K562 (cell line): ENCODE data around the gene ARRDC5. TPM values are rescaled to one million over a fixed set of nuclear protein-coding genes. Genes with fewer than 3 reads are reported as not detected.

Experiments used
- ATAC-seq: fragments of 200-7000 bp; cut with Tn5 transposase; 3 replicates; pipeline ENCODE4 v1.9.1; 2020; ENCODE audit warnings: moderate library complexity
- BruUV-seq: library from RNA; stranded (reverse); fragments of 400-500 nt; replicated peaks from 2 replicates; lab custom pipeline; 2021; lab: Mats Ljungman, UMichigan
- CTCF ChIA-PET: fragments of 300-600 bp; formaldehyde crosslinking; extraction: SDS; loops from one replicate; lab custom pipeline; 2021; ENCODE audit warnings: low intra/inter-chr PET ratio; lab: Yijun Ruan, JAX
- POLR2A ChIA-PET: fragments of 300-600, 350-650 bp; sonication (Branson Sonifier 250); formaldehyde crosslinking; extraction: SDS; loops from one replicate; lab custom pipeline; 2021; ENCODE audit warnings: antibody characterized with exemption, inconsistent platforms; lab: Yijun Ruan, JAX
- DNase-seq, 4 experiments: peaks; one replicate each; pipeline versions ENCODE4 v3.0.0 to v3.0.0-alpha.2; 2011 to 2018; ENCODE audit warnings: low spot score in 3 of 4, mixed read lengths in 3 of 4; ENCODE audit errors: extremely low read depth in 1 of 4
- FAIRE-seq: peaks from 2 replicates; lab custom pipeline; 2011; peaks lifted over from hg19 to GRCh38; lab: Jason Lieb, UNC
- H2AFZ ChIP-seq: 2 replicates; pipeline ENCODE4 v1.6.0; 2011; ENCODE audit warnings: low read depth, low read length, control low read depth, inconsistent platforms
- H3K27ac ChIP-seq: fragments of 200-600 bp; 3 replicates; pipeline ENCODE4 v1.8.0; 2011; ENCODE audit warnings: low read depth, mild to moderate bottlenecking, control low read depth, inconsistent platforms, low read length, moderate library complexity, mixed read lengths; ENCODE audit errors: extremely low read depth
- H3K27me3 ChIP-seq, 2 experiments: fragments of 300-600 bp in 1 of 2; 2 replicates in 1 of 2; 3 replicates in 1 of 2; pipeline versions ENCODE4 v1.6.0 to v1.8.0; 2011; ENCODE audit warnings: inconsistent platforms in 2 of 2, low read length in 2 of 2, mild to moderate bottlenecking in 1 of 2, mixed read lengths in 1 of 2, moderate library complexity in 1 of 2; ENCODE audit not compliant: control insufficient read depth in 2 of 2, insufficient read depth in 2 of 2
- H3K36me3 ChIP-seq: fragments of 300-600 bp; 3 replicates; pipeline ENCODE4 v1.8.0; 2011; ENCODE audit warnings: mild to moderate bottlenecking, low read length, inconsistent platforms; ENCODE audit not compliant: control insufficient read depth, insufficient read depth
- H3K4me1 ChIP-seq, 2 experiments: fragments of 200-600 bp in 1 of 2; replicated peaks in 1 of 2; 2 replicates in 1 of 2; 3 replicates in 1 of 2; pipeline versions ENCODE4 v1.5.1 to v1.8.0; 2011; ENCODE audit warnings: inconsistent platforms in 2 of 2, low read length in 2 of 2, mild to moderate bottlenecking in 1 of 2, mixed read lengths in 1 of 2, moderate library complexity in 1 of 2; ENCODE audit not compliant: control insufficient read depth in 2 of 2, insufficient read depth in 2 of 2
- H3K4me2 ChIP-seq: 2 replicates; pipeline ENCODE4 v1.6.1; 2011; ENCODE audit warnings: low read length, control low read depth, inconsistent platforms, mixed read lengths; ENCODE audit not compliant: insufficient read depth
- H3K4me3 ChIP-seq: fragments of 200-600 bp; sonication (generic), shearing (Covaris generic); 2 replicates; pipeline ENCODE4 v1.5.1; 2016; ENCODE audit warnings: control low read depth, inconsistent platforms
- H3K79me2 ChIP-seq: fragments of 200-600 bp; 3 replicates; pipeline ENCODE4 v1.8.0; 2011; ENCODE audit warnings: low read length, inconsistent platforms; ENCODE audit not compliant: control insufficient read depth, insufficient read depth
- H3K9ac ChIP-seq, 2 experiments: 2 replicates each; pipeline versions ENCODE4 v1.6.0 to v1.6.1; 2011; ENCODE audit warnings: low read depth in 2 of 2, low read length in 2 of 2, control low read depth in 1 of 2, inconsistent platforms in 1 of 2, mild to moderate bottlenecking in 1 of 2, mixed read lengths in 1 of 2; ENCODE audit not compliant: insufficient read depth in 1 of 2
- H3K9me1 ChIP-seq: one replicate; pipeline ENCODE4 v1.6.0; 2011; ENCODE audit warnings: inconsistent platforms, mild to moderate bottlenecking, low read length, moderate library complexity; ENCODE audit not compliant: control insufficient read depth, insufficient read depth
- H3K9me3 ChIP-seq: replicated peaks from 2 replicates; pipeline ENCODE4 v1.5.1; 2011; ENCODE audit warnings: low read depth, low read length, inconsistent platforms; ENCODE audit not compliant: control insufficient read depth, insufficient read depth
- H4K20me1 ChIP-seq: replicated peaks from 2 replicates; pipeline ENCODE4 v1.6.1; 2011; ENCODE audit warnings: low read length, inconsistent platforms, mixed read lengths; ENCODE audit not compliant: control insufficient read depth, insufficient read depth
- ATF2 ChIP-seq: sonication (generic); formaldehyde crosslinking; IDR thresholded peaks from 2 replicates; pipeline ENCODE4 v1.8.1; 2022; ENCODE audit warnings: missing genetic modification reagents
- KDM1A ChIP-seq, 2 experiments: fragments of 450-650 bp; IDR thresholded peaks; 2 replicates each; pipeline ENCODE4 v1.6.1; 2016; ENCODE audit warnings: mild to moderate bottlenecking in 2 of 2
- L3MBTL2 ChIP-seq: fragments of 450-650 bp; IDR thresholded peaks from 2 replicates; pipeline ENCODE4 v1.6.1; 2016; ENCODE audit warnings: mild to moderate bottlenecking, moderate library complexity
- SMARCA5 ChIP-seq: fragments of 450-650 bp; IDR thresholded peaks from 2 replicates; pipeline ENCODE4 v1.6.1; 2016
- SMARCE1 ChIP-seq: fragments of 450-650 bp; IDR thresholded peaks from 2 replicates; pipeline ENCODE4 v1.7.1; 2016; ENCODE audit warnings: mild to moderate bottlenecking
- STAT5A ChIP-seq: IDR thresholded peaks from 2 replicates; pipeline ENCODE4 v1.6.1; 2012; ENCODE audit warnings: low read length, inconsistent platforms, borderline replicate concordance
- whole genome bisulfite sequencing: fragments of 100-300 bp; shearing (Covaris generic); methylation state at CpG from one replicate; pipeline ENCODE4 v1.1.6; 2016; ENCODE audit warnings: low coverage, mixed read lengths; ENCODE audit not compliant: insufficient coverage; ENCODE audit errors: missing lambda C conversion rate; 5-methylcytosine and 5-hydroxymethylcytosine counted together
- in situ Hi-C: fragments of 300-500 bp; cut with MboI; formaldehyde crosslinking; loops from 4 replicates; pipeline ENCODE4 v1.15.0; 2018; ENCODE audit warnings: inconsistent platforms, mixed read lengths
- intact Hi-C: fragments of 100-400 bp; cut with micrococcal nuclease; formaldehyde crosslinking; loops from 2 replicates; pipeline ENCODE4 v1.14.2; 2022
- polyA plus RNA-seq, 8 experiments: library from polyadenylated mRNA; depleted of rRNA in 4 of 8; stranded (reverse) in 5 of 8; unstranded in 3 of 8; fragments of >200 nt; fragmentation: Nextera tagmentation in 2 of 8; fragmentation: Illumina TruSeq in 1 of 8; extraction: Ambion mirVana in 2 of 8; extraction: Trizol in 1 of 8; gene quantifications; 2 replicates each; pipeline versions ENCODE4 v1.2.1 to v1.2.3, GENCODE V29; 2011 to 2014; ENCODE audit warnings: inconsistent platforms in 1 of 8, missing spikeins in 1 of 8
- total RNA-seq, 7 experiments: library from RNA; depleted of rRNA in 6 of 7; stranded (reverse); fragments of >200 nt in 6 of 7; fragmentation: Illumina TruSeq in 2 of 7; extraction: Trizol in 2 of 7; gene quantifications; 2 replicates each; pipeline versions ENCODE4 v1.2.1 to v1.2.3, GENCODE V29; 2011 to 2021; ENCODE audit warnings: low replicate concordance in 1 of 7
- TF ChIP-seq, protein P1 (sequence below), 2 experiments: fragments of 450-650 bp; conservative IDR thresholded peaks; 2 replicates each; pipeline ENCODE4 v1.6.1; 2017; ENCODE audit warnings: mild to moderate bottlenecking in 2 of 2, moderate library complexity in 2 of 2
- TF ChIP-seq, protein P2 (sequence below): fragments of 250-450 bp; sonication (Bioruptor Pico); IDR thresholded peaks from 2 replicates; pipeline ENCODE4 v1.8.0; 2021; ENCODE audit warnings: moderate library complexity, mild to moderate bottlenecking, inconsistent platforms
- TF ChIP-seq, protein P3 (sequence below): sonication (generic); formaldehyde crosslinking; IDR thresholded peaks from 2 replicates; pipeline ENCODE4 v1.8.0; 2022; ENCODE audit warnings: missing genetic modification reagents, mild to moderate bottlenecking, moderate library complexity, borderline replicate concordance
- TF ChIP-seq, protein P4 (sequence below): fragments of 450-650 bp; IDR thresholded peaks from 2 replicates; pipeline ENCODE4 v1.6.1; 2014; ENCODE audit warnings: low read depth, mild to moderate bottlenecking, moderate library complexity, borderline replicate concordance

Gene ARRDC5
- total and polyA plus RNA-seq, 9 of the 15 experiments (the other 6 are each of a cell fraction or from before 2014, with no cell fraction given), result not detected

GRCh38 chr19:4911786-4912672 lies 9.3 kb upstream of the ARRDC5 start:
- peak overlapping the region; percentile 76; the same call in 1 of the 2 replicates for H2AFZ ChIP-seq
- peak overlapping the region; percentile 75 to 93 for H3K9ac ChIP-seq
- ATAC-seq (peak; percentile 22), DNase-seq (peak; percentile 53 to 71 (median 60)), FAIRE-seq (peak; percentile 84)
- H3K27me3 ChIP-seq, result no peaks in the 10 kb centered on the region
- 42% methylated on average over 27 of the region's 29 CpGs for WGBS
- ChIA-PET CTCF (interaction anchor here (0.5 to 2.1 kb wide), 5 partner anchors 99 to 120 kb away, joined by 3 to 37 read pairs (median 3); no protein-coding TSS in a partner anchor), POLR2A (interaction anchor here (0.5 to 1.3 kb wide), 9 partner anchors 9 to 1560 kb away, joined by 3 to 5 read pairs (median 4); no protein-coding TSS in a partner anchor)
- in situ Hi-C loops (loop anchor here (5.0 kb wide), 1 partner anchor 105 kb away; no protein-coding TSS in a partner anchor), intact Hi-C loops (loop anchor here (1.0 kb wide), 2 partner anchors 40 to 103 kb away; no protein-coding TSS in a partner anchor)
- H3K36me3 ChIP-seq, result peaks cover 62% of the 10 kb centered on the region
- peaks cover 71% of the 10 kb centered on the region for H3K79me2 ChIP-seq
- H3K27ac ChIP-seq, result peak overlapping the region; percentile 87
- peaks cover 3% of the 10 kb centered on the region for H3K9me1 ChIP-seq
- BruUV-seq, result no TSS peak
- H3K4me3 ChIP-seq, result peak overlapping the region; percentile 93
- peaks cover 33 to 57% of the 10 kb centered on the region in 2 experiments for H3K4me1 ChIP-seq
- H3K4me2 ChIP-seq, result peak overlapping the region; percentile 90
- H4K20me1 ChIP-seq, result peaks cover 12% of the 10 kb centered on the region; the same call in 1 of the 2 replicates
- H3K9me3 ChIP-seq, result no peaks in the 10 kb centered on the region
- no peak for TF ChIP-seq ATF2 (CRISPR knock-in tag)
- no peak for TF ChIP-seq L3MBTL2
- TF ChIP-seq, protein P1, sequence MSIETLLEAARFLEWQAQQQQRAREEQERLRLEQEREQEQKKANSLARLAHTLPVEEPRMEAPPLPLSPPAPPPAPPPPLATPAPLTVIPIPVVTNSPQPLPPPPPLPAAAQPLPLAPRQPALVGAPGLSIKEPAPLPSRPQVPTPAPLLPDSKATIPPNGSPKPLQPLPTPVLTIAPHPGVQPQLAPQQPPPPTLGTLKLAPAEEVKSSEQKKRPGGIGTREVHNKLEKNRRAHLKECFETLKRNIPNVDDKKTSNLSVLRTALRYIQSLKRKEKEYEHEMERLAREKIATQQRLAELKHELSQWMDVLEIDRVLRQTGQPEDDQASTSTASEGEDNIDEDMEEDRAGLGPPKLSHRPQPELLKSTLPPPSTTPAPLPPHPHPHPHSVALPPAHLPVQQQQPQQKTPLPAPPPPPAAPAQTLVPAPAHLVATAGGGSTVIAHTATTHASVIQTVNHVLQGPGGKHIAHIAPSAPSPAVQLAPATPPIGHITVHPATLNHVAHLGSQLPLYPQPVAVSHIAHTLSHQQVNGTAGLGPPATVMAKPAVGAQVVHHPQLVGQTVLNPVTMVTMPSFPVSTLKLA (conservative IDR thresholded peaks at IDR 0.05), result peak in 1 of 2 experiments; percentile 59; a peak in 2 of 4 replicates
- TF ChIP-seq, protein P2, sequence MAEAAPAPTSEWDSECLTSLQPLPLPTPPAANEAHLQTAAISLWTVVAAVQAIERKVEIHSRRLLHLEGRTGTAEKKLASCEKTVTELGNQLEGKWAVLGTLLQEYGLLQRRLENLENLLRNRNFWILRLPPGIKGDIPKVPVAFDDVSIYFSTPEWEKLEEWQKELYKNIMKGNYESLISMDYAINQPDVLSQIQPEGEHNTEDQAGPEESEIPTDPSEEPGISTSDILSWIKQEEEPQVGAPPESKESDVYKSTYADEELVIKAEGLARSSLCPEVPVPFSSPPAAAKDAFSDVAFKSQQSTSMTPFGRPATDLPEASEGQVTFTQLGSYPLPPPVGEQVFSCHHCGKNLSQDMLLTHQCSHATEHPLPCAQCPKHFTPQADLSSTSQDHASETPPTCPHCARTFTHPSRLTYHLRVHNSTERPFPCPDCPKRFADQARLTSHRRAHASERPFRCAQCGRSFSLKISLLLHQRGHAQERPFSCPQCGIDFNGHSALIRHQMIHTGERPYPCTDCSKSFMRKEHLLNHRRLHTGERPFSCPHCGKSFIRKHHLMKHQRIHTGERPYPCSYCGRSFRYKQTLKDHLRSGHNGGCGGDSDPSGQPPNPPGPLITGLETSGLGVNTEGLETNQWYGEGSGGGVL, result no peak
- TF ChIP-seq SMARCE1, result no peak
- TF ChIP-seq, protein P3, sequence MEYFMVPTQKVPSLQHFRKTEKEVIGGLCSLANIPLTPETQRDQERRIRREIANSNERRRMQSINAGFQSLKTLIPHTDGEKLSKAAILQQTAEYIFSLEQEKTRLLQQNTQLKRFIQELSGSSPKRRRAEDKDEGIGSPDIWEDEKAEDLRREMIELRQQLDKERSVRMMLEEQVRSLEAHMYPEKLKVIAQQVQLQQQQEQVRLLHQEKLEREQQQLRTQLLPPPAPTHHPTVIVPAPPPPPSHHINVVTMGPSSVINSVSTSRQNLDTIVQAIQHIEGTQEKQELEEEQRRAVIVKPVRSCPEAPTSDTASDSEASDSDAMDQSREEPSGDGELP (CRISPR knock-in tag), result 0 out of 2 replicates have a peak, but pooled peaks have one; percentile 3
- TF ChIP-seq, protein P4, sequence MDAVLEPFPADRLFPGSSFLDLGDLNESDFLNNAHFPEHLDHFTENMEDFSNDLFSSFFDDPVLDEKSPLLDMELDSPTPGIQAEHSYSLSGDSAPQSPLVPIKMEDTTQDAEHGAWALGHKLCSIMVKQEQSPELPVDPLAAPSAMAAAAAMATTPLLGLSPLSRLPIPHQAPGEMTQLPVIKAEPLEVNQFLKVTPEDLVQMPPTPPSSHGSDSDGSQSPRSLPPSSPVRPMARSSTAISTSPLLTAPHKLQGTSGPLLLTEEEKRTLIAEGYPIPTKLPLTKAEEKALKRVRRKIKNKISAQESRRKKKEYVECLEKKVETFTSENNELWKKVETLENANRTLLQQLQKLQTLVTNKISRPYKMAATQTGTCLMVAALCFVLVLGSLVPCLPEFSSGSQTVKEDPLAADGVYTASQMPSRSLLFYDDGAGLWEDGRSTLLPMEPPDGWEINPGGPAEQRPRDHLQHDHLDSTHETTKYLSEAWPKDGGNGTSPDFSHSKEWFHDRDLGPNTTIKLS, result no peak
- TF ChIP-seq STAT5A, result no peak
- 0 out of 2 replicates have a peak, but pooled peaks have one; percentile 1 for TF ChIP-seq SMARCA5
- TF ChIP-seq KDM1A (IDR thresholded peaks at IDR 0.05), result no peak
